CD4-positive, alpha-beta T cell treated with Interleukin-15 for 1 hour (primary cell): ENCODE measurements around the gene OLIG1.
A peak's percentile ranks its signal among the peaks of the same experiment; 100 is the strongest.

Source experiments
- DNase-seq: peaks from one replicate; pipeline ENCODE4 v3.0.0-alpha.2; 2020

Gene OLIG1

GRCh38 chr21:33069994-33070743 lies at the start of gene OLIG1:
Gene OLIG1, plus strand, starts transcription at chr21:33070141. Its CDS starts 106 bp downstream, at chr21:33070247.
- DNase-seq, result peak; percentile 38

GRCh38 chr21:33020558-33021100 lies 49.3 kb upstream of the OLIG1 start:
- no peak for DNase-seq

- no peak for DNase-seq
Observed at GRCh38 chr21:33021150-33021549, 48.8 kb upstream of the OLIG1 start.

- DNase-seq, result no peak
Observed at GRCh38 chr21:33021667-33022066, 48.3 kb upstream of the OLIG1 start.

- DNase-seq, result no peak
Observed at GRCh38 chr21:33022489-33022827, 47.5 kb upstream of the OLIG1 start.

- DNase-seq, result no peak
Observed at GRCh38 chr21:33022828-33023573, 46.9 kb upstream of the OLIG1 start.

GRCh38 chr21:33023574-33024200 lies 46.3 kb upstream of the OLIG1 start:
- DNase-seq, result no peak

GRCh38 chr21:33024201-33025103 lies 45.5 kb upstream of the OLIG1 start:
- DNase-seq, result no peak

GRCh38 chr21:33025106-33025488 lies 44.8 kb upstream of the OLIG1 start:
- DNase-seq, result no peak

- no peak for DNase-seq
Observed at GRCh38 chr21:33025489-33026442, 44.2 kb upstream of the OLIG1 start, which contains the start of gene OLIG2. Gene OLIG2, plus strand, starts transcription at chr21:33025935. Its CDS starts 928 bp downstream, at chr21:33026863.

- DNase-seq, result no peak
Observed at GRCh38 chr21:33026443-33026858, 43.5 kb upstream of the OLIG1 start.

GRCh38 chr21:33026878-33027400 lies 43.0 kb upstream of the OLIG1 start:
- no peak for DNase-seq

- no peak for DNase-seq
Observed at GRCh38 chr21:33027401-33028286, 42.3 kb upstream of the OLIG1 start.

- no peak for DNase-seq
Observed at GRCh38 chr21:33028287-33028670, 41.7 kb upstream of the OLIG1 start.

GRCh38 chr21:33028773-33029384 lies 41.1 kb upstream of the OLIG1 start:
- DNase-seq, result no peak

- no peak for DNase-seq
Observed at GRCh38 chr21:33029385-33029921, 40.5 kb upstream of the OLIG1 start.

GRCh38 chr21:33029975-33030461 lies 39.9 kb upstream of the OLIG1 start:
- DNase-seq, result no peak

- DNase-seq, result no peak
Observed at GRCh38 chr21:33030633-33031032, 39.3 kb upstream of the OLIG1 start.
